Measurements from ENCODE around the gene PCBD1. TPM values are rescaled to one million over a fixed set of nuclear protein-coding genes. Genes with fewer than 3 reads are reported as not detected.

Gene PCBD1
- polyA plus RNA-seq, 3 donors = 97.6 to 158 (median 113) TPM

- WGBS, 3 donors = 80 to 84% (median 83%) methylated on average over 15 of the region's 15 CpGs
Measured at GRCh38 chr10:70906953-70907636, 18.7 kb upstream of the PCBD1 start.

GRCh38 chr10:70906031-70906783 lies 17.8 kb upstream of the PCBD1 start:
- H3K27ac ChIP-seq (ENCODE audit: low read depth, low read length) = no peak overlapping the region
- WGBS, 3 donors = 72 to 80% (median 77%) methylated on average over 5 of the region's 5 CpGs

More at GRCh38 chr10:70906953-70907636, 18.7 kb upstream of the PCBD1 start:
- no peak overlapping the region for H3K27ac ChIP-seq (ENCODE audit: low read depth, low read length)

- no peak overlapping the region for H3K27ac ChIP-seq (ENCODE audit: low read depth, low read length)
- WGBS, 3 donors = 84 to 90% (median 85%) methylated on average over 26 to 27 of the region's 27 CpGs
Measured at GRCh38 chr10:70905071-70906021, 17.0 kb upstream of the PCBD1 start.

GRCh38 chr10:70903262-70903921 lies 15.0 kb upstream of the PCBD1 start:
- WGBS, 3 donors = 50 to 58% (median 54%) methylated on average over 14 of the region's 14 CpGs

GRCh38 chr10:70902661-70903261 lies 14.4 kb upstream of the PCBD1 start:
- no peak overlapping the region for H3K27ac ChIP-seq (ENCODE audit: low read depth, low read length)
- WGBS, 3 donors = 53 to 80% (median 75%) methylated on average over 5 of the region's 5 CpGs

More at GRCh38 chr10:70903262-70903921, 15.0 kb upstream of the PCBD1 start:
- no peak overlapping the region for H3K27ac ChIP-seq (ENCODE audit: low read depth, low read length)

- no peak overlapping the region for H3K27ac ChIP-seq (ENCODE audit: low read depth, low read length)
- WGBS, 3 donors = 93 to 96% (median 95%) methylated on average over 13 of the region's 13 CpGs
Measured at GRCh38 chr10:70901276-70901878, 13.0 kb upstream of the PCBD1 start.

- no peak overlapping the region for H3K27ac ChIP-seq (ENCODE audit: low read depth, low read length)
- 53 to 88% (median 78%) methylated on average over 4 of the region's 4 CpGs for WGBS, 3 donors
Measured at GRCh38 chr10:70899096-70899495, 10.7 kb upstream of the PCBD1 start.

- H3K27ac ChIP-seq (ENCODE audit: low read depth, low read length) = no peak overlapping the region
- WGBS, 3 donors = 86 to 89% (median 86%) methylated on average over 3 of the region's 3 CpGs
Measured at GRCh38 chr10:70898687-70899086, 10.3 kb upstream of the PCBD1 start.

GRCh38 chr10:70896551-70896950 lies 8.2 kb upstream of the PCBD1 start:
- 92 to 100% (median 96%) methylated on average over 1 of the region's 1 CpG for WGBS, 3 donors
- H3K27ac ChIP-seq (ENCODE audit: low read depth, low read length) = no peak overlapping the region

GRCh38 chr10:70894416-70894815 lies 6.1 kb upstream of the PCBD1 start:
- WGBS, 3 donors = 83 to 95% (median 93%) methylated on average over 2 of the region's 2 CpGs
- no peak overlapping the region for H3K27ac ChIP-seq (ENCODE audit: low read depth, low read length)

GRCh38 chr10:70893227-70894006 lies 5.1 kb upstream of the PCBD1 start:
- no peak overlapping the region for H3K27ac ChIP-seq (ENCODE audit: low read depth, low read length)
- WGBS, 3 donors = 71 to 87% (median 76%) methylated on average over 10 of the region's 10 CpGs

- 85 to 88% (median 88%) methylated on average over 4 of the region's 4 CpGs for WGBS, 3 donors
- no peak overlapping the region for H3K27ac ChIP-seq (ENCODE audit: low read depth, low read length)
Measured at GRCh38 chr10:70892631-70893030, 4.3 kb upstream of the PCBD1 start.

GRCh38 chr10:70891627-70892026 lies 3.3 kb upstream of the PCBD1 start:
- H3K27ac ChIP-seq (ENCODE audit: low read depth, low read length) = no peak overlapping the region
- WGBS, 3 donors = 64 to 92% (median 81%) methylated on average over 1 of the region's 1 CpG

- WGBS, 3 donors = 39 to 81% (median 72%) methylated on average over 7 of the region's 7 CpGs
Measured at GRCh38 chr10:70890917-70891431, 2.6 kb upstream of the PCBD1 start.

GRCh38 chr10:70889291-70889690 lies 926 bp upstream of the PCBD1 start:
- WGBS, 3 donors = 52 to 93% (median 88%) methylated on average over 3 of the region's 3 CpGs
- H3K27ac ChIP-seq (ENCODE audit: low read depth, low read length) = no peak overlapping the region

More at GRCh38 chr10:70890917-70891431, 2.6 kb upstream of the PCBD1 start:
- H3K27ac ChIP-seq (ENCODE audit: low read depth, low read length) = no peak overlapping the region

GRCh38 chr10:70886921-70887665 lies 1.3 kb downstream of the PCBD1 start:
- 47 to 80% (median 71%) methylated on average over 11 to 12 of the region's 12 CpGs for WGBS, 3 donors
- H3K27ac ChIP-seq (ENCODE audit: low read depth, low read length) = no peak overlapping the region

All from adipose tissue (tissue), 3 donors.